HFF-Myc (cell line): ENCODE data around the gene OTUD1.

Experiments
- DNase-seq: peaks from one replicate; pipeline ENCODE4 v3.0.0-alpha.2; 2011; ENCODE audit warnings: low read depth; ENCODE audit errors: extremely low read depth
- H3K4me3 ChIP-seq: replicated peaks from 2 replicates; pipeline ENCODE4 v1.5.1; 2011; ENCODE audit warnings: low read depth, mild to moderate bottlenecking, control low read depth, low read length
- TF ChIP-seq, protein P1 (sequence below): IDR thresholded peaks from 2 replicates; pipeline ENCODE4 v1.5.1; 2012; ENCODE audit warnings: mild to moderate bottlenecking, low read depth, low read length, control low read depth; ENCODE audit errors: missing control alignments

Gene OTUD1

DNA sequence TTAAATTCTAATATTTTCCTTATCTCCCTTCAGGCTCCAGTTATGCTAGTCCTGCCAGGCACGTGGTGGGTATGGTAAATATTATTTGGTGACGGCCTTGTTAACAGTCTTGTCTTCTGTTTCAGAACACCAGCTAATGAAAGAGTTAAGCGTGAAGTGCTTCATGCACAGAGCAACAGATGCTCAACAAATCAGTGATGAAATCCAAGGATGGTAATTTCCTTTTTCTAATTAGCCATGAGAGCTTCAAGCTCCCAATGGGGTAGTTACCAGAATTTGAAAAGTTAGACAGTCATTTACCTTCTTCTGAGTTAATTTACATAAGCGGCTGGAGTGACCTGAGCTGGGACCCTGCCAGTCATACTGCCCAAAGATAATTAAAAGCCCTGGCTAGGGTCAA lies 1.9 kb upstream of the OTUD1 start:
- TF ChIP-seq, protein P1, sequence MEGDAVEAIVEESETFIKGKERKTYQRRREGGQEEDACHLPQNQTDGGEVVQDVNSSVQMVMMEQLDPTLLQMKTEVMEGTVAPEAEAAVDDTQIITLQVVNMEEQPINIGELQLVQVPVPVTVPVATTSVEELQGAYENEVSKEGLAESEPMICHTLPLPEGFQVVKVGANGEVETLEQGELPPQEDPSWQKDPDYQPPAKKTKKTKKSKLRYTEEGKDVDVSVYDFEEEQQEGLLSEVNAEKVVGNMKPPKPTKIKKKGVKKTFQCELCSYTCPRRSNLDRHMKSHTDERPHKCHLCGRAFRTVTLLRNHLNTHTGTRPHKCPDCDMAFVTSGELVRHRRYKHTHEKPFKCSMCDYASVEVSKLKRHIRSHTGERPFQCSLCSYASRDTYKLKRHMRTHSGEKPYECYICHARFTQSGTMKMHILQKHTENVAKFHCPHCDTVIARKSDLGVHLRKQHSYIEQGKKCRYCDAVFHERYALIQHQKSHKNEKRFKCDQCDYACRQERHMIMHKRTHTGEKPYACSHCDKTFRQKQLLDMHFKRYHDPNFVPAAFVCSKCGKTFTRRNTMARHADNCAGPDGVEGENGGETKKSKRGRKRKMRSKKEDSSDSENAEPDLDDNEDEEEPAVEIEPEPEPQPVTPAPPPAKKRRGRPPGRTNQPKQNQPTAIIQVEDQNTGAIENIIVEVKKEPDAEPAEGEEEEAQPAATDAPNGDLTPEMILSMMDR, result no peak
- H3K4me3 ChIP-seq, result no peak overlapping the region
- DNase-seq, result no peak

DNA sequence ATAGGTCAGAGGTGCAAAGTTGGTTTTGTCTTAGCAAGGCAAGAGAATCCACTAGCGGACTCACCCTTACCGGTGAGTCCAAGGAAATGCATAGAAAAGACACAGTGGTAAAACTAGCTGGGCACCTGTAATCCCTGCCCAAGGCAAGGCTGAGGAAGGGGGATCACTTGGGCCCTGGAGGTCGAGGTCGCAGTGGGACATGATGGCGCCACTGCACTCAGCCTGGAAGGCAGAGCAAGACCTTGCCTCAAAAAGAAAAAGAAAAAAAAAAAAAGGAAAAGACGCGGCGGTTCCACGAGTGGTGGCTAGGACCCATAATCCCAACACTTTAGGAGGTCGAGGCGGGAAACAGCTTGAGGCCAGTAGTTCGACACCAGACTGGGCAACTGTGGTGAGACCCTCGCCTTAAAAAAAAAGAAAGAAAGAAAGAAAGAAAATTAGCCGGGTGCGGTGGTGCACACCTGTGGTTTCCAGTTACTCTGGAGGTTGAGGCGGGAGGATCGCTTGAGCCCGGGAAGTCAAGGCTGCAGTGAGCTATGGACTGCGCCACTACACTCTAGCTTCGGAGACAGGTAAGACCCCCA lies 820 bp upstream of the OTUD1 start:
- TF ChIP-seq, protein P1, result no peak
- no peak for DNase-seq
- H3K4me3 ChIP-seq, result peak overlapping the region; percentile 45

DNA sequence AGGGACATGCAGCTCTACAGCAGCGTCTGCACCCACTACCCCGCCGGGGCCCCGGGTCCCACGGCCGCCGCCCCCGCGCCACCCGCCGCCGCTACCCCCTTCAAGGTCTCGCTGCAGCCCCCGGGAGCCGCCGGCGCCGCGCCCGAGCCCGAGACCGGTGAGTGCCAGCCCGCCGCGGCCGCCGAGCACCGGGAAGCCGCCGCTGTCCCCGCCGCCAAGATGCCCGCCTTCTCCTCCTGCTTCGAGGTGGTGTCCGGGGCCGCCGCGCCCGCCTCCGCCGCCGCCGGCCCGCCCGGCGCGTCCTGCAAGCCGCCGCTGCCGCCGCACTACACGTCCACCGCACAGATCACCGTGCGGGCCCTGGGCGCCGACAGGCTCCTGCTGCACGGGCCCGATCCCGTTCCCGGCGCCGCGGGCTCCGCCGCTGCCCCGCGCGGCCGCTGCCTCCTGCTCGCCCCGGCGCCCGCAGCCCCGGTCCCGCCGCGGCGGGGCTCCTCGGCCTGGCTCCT lies 631 bp downstream of the OTUD1 start:
- H3K4me3 ChIP-seq, result peak overlapping the region; percentile 53
- TF ChIP-seq, protein P1, result no peak
- DNase-seq, result no peak

DNA sequence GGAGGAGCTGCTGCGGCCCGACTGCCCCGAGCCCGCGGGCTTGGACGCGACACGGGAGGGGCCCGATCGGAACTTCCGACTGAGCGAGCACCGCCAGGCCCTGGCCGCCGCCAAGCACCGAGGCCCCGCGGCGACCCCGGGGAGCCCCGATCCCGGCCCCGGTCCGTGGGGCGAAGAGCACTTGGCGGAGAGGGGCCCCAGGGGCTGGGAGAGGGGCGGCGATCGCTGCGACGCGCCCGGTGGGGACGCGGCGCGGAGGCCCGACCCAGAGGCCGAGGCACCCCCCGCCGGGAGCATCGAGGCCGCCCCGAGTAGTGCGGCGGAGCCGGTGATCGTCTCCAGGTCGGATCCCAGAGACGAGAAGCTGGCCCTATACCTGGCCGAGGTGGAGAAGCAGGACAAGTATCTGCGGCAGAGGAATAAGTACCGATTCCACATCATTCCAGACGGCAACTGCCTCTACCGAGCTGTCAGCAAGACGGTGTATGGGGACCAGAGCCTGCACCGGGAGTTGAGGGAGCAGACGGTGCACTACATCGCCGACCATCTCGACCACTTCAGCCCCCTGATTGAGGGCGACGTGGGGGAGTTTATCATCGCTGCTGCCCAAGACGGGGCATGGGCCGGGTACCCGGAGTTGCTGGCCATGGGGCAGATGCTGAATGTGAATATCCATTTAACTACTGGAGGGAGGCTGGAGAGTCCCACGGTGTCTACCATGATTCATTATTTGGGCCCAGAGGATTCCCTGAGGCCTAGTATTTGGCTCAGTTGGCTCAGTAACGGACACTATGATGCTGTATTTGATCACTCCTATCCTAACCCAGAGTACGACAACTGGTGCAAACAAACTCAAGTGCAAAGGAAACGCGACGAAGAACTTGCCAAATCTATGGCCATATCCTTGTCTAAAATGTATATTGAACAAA lies 1.4 kb downstream of the OTUD1 start:
- TF ChIP-seq, protein P1, result no peak
- H3K4me3 ChIP-seq, result peak overlapping the region; percentile 53
- no peak for DNase-seq

DNA sequence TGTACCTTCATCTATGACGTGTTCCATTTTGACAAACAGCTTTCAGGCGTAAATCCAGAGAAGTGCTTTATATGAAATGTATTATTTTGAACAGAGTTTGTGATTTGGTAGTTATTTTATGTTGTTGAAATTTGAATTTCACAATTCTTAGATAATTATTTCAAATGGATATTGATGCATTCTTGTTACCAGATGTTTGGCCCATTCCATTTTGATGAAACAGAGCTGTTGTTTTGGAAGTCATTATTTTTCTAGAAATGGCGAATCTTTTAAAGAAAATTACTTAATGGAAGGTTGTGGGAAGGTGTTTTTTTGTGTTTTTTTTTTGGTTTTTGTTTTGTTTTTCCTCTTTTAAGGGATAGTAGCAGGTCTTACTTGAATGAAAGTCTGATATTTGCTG lies 2.4 kb downstream of the OTUD1 start:
- no peak for DNase-seq
- TF ChIP-seq, protein P1, result no peak
- H3K4me3 ChIP-seq, result peak overlapping the region; percentile 53

DNA sequence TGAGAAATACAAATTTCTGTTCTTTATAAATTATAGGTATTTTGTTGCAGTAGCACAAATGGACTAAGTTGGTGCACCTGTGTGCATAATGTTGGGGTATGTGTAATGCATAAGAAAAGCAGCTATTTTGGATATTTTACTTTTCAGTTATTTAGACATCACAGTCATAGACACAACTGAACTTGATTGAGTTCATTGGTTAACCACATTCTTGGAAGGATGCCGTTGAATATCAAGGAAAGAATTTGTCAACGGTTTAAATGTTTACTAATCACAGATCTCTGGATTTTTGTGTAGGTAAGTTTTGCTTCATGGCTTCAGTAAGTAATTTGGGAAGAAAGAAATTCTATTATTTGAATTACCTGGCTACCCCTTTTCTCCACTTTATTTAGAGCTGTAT lies 4.1 kb downstream of the OTUD1 start:
- no peak overlapping the region for H3K4me3 ChIP-seq
- no peak for DNase-seq
- TF ChIP-seq, protein P1, result no peak
